Measurements from ENCODE around the gene LIMA1.
"Not testable (repeated sequence)": the region's sequence is repeated elsewhere in the genome, so short reads cannot be mapped to it uniquely, and the experiment has no call there.

The LIMA1 gene

DNA sequence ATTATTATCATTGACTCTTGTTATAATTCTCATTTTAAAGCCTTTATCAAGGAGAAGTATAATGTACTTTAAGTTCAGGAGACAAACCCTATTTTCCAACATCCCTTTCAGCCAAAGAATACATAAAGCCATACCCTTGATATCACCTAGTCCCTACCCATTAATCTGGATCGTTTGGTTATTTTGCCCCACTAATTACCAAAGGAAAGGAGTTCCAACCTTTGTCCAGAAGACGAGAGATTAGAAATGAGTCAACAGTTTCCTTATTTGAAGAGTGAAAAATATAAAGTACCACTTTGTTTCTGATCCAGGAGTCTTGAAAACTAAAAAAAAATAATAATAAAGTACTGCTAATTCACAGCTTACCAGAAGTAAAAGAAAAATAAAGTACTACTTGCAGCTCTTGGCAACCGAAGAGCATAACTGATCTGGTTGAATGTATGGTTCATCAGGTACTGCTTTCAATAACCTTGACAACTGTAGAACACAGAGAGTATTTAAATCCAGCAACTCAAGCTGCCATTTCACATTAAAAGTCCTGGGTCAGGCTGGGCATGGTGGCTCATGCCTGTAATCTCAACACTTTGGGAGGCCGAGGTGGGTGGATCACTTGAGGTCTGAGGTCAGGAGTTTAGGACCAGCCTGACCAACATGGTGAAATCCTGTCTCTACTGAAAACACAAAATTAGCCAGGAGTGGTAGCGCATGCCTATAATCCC is 33.7 kb downstream of the LIMA1 start:
- DNase-seq (no peak), ATAC-seq (replicated peaks) (no peak)
- Mint-ChIP-seq H3K4me1 (ENCODE audit: low read depth in 2 of 2) (peaks cover 2 to 3% of the 10 kb centered on the region in 2 donors), H3K4me3 (no peak overlapping the region), H3K36me3 (ENCODE audit: insufficient read depth) (peaks cover 1% of the 10 kb centered on the region), H3K27me3 (peaks cover 0 to 6% of the 10 kb centered on the region in 2 donors), H3K9me3 (no peaks in the 10 kb centered on the region), H3K27ac (no peak overlapping the region)

GRCh38 chr12:50248883-50249282 is 34.4 kb downstream of the LIMA1 start:
- Mint-ChIP-seq H3K4me1 (ENCODE audit: low read depth in 2 of 2) (peaks cover 2 to 3% of the 10 kb centered on the region in 2 donors), H3K9me3 (no peaks in the 10 kb centered on the region), H3K4me3 (no peak overlapping the region), H3K27me3 (peaks cover 0 to 9% of the 10 kb centered on the region in 2 donors), H3K36me3 (ENCODE audit: insufficient read depth) (peaks cover 3% of the 10 kb centered on the region), H3K27ac (no peak overlapping the region)
- no peak for DNase-seq
- ATAC-seq (replicated peaks): no peak

- no peak for ATAC-seq (replicated peaks)
- no peak for DNase-seq
- Mint-ChIP-seq H3K4me3 (no peak overlapping the region), H3K27ac (no peak overlapping the region), H3K36me3 (ENCODE audit: insufficient read depth) (peaks cover 3% of the 10 kb centered on the region), H3K4me1 (ENCODE audit: low read depth in 2 of 2) (peaks cover 2 to 3% of the 10 kb centered on the region in 2 donors), H3K27me3 (peaks cover 0 to 9% of the 10 kb centered on the region in 2 donors), H3K9me3 (no peaks in the 10 kb centered on the region)
These were observed 34.9 kb downstream of the LIMA1 start for GRCh38 chr12:50248411-50248810.

DNA sequence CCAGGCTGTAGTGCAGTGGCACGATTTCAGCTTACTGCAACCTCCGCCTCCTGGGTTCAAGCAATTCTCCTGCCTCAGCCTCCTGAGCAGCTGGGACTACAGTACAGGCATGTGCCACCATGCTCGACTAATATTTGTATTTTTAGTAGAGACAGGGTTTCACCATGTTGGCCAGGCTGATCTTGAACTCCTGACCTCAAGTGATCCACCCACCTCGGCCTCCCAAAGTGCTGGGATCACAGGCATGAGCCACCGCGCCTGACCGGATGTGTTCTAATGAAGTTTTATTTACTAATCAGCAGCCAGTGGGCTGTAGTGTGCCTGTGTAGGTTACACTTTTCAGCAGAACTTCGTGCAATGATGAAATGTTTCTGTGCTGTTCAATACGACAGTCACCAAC is 35.7 kb downstream of the LIMA1 start:
- not testable (repeated sequence) for H3K36me3 Mint-ChIP-seq (ENCODE audit: insufficient read depth); H3K4me1 Mint-ChIP-seq (ENCODE audit: low read depth in 2 of 2); H3K4me3 Mint-ChIP-seq; H3K27me3 Mint-ChIP-seq; ATAC-seq (replicated peaks); DNase-seq; H3K9me3 Mint-ChIP-seq
- H3K27ac Mint-ChIP-seq: peak overlapping the region in 1 of 2 donors; percentile 26

GRCh38 chr12:50246873-50247612 is 36.3 kb downstream of the LIMA1 start:
- Mint-ChIP-seq H3K27me3 (peaks cover 0 to 9% of the 10 kb centered on the region in 2 donors), H3K27ac (peak overlapping the region in 1 of 2 donors; percentile 26), H3K4me3 (no peak overlapping the region), H3K4me1 (ENCODE audit: low read depth in 2 of 2) (peaks cover 2 to 3% of the 10 kb centered on the region in 2 donors), H3K36me3 (ENCODE audit: insufficient read depth) (peaks cover 3% of the 10 kb centered on the region), H3K9me3 (no peaks in the 10 kb centered on the region)
- ATAC-seq (replicated peaks) (peak; percentile 51), DNase-seq (no peak)

- H3K36me3 Mint-ChIP-seq (ENCODE audit: insufficient read depth): peaks cover 3% of the 10 kb centered on the region
- H3K4me1 Mint-ChIP-seq (ENCODE audit: low read depth in 2 of 2): peaks cover 0 to 2% of the 10 kb centered on the region in 2 donors
- no peak overlapping the region for H3K27ac Mint-ChIP-seq
- ATAC-seq (replicated peaks) (no peak), DNase-seq (no peak)
- peaks cover 0 to 9% of the 10 kb centered on the region in 2 donors for H3K27me3 Mint-ChIP-seq
- no peaks in the 10 kb centered on the region for H3K9me3 Mint-ChIP-seq
- H3K4me3 Mint-ChIP-seq: no peak overlapping the region
These were observed 37.0 kb downstream of the LIMA1 start for GRCh38 chr12:50246197-50246865.

DNA sequence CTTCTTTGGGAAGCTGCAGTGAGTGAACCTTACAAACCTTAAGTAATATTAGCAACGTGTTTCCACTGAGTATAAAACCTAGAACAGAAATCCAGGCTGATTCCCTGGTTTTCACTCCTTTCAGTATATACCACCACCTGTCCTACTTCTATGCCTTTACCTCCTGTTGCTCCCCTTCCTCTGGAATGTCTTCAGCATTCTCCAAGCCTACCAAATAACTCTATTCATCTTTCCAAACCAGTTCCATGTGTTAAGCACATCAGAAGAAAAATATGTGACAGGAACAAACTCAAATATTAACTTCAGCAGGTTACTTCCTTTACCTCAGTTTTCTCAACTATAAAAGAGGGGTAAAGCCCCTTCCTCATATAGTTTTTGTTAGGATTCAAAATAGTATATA is 39.8 kb downstream of the LIMA1 start:
- peaks cover 5% of the 10 kb centered on the region for H3K36me3 Mint-ChIP-seq (ENCODE audit: insufficient read depth)
- H3K9me3 Mint-ChIP-seq: no peaks in the 10 kb centered on the region
- H3K27ac Mint-ChIP-seq: no peak overlapping the region
- ATAC-seq (replicated peaks) (no peak), DNase-seq (no peak)
- H3K4me3 Mint-ChIP-seq: no peak overlapping the region
- H3K4me1 Mint-ChIP-seq (ENCODE audit: low read depth in 2 of 2): peaks cover 0 to 2% of the 10 kb centered on the region in 2 donors
- H3K27me3 Mint-ChIP-seq: peaks cover 0 to 9% of the 10 kb centered on the region in 2 donors

- no peak overlapping the region for H3K27ac Mint-ChIP-seq
- no peaks in the 10 kb centered on the region for H3K9me3 Mint-ChIP-seq
- DNase-seq: no peak
- ATAC-seq (replicated peaks): no peak
- peaks cover 5% of the 10 kb centered on the region for H3K36me3 Mint-ChIP-seq (ENCODE audit: insufficient read depth)
- no peak overlapping the region for H3K4me3 Mint-ChIP-seq
- H3K4me1 Mint-ChIP-seq (ENCODE audit: low read depth in 2 of 2): peaks cover 0 to 2% of the 10 kb centered on the region in 2 donors
- H3K27me3 Mint-ChIP-seq: peaks cover 0 to 9% of the 10 kb centered on the region in 2 donors
These were observed 40.5 kb downstream of the LIMA1 start for GRCh38 chr12:50242751-50243191.

GRCh38 chr12:50241178-50241577 is 42.1 kb downstream of the LIMA1 start:
- Mint-ChIP-seq H3K9me3 (no peaks in the 10 kb centered on the region), H3K27ac (no peak overlapping the region), H3K4me3 (no peak overlapping the region), H3K27me3 (peaks cover 0 to 9% of the 10 kb centered on the region in 2 donors), H3K36me3 (ENCODE audit: insufficient read depth) (peaks cover 5% of the 10 kb centered on the region), H3K4me1 (ENCODE audit: low read depth in 2 of 2) (no peaks in the 10 kb centered on the region)
- ATAC-seq (replicated peaks) (no peak), DNase-seq (no peak)

- Mint-ChIP-seq H3K27me3 (peaks cover 0 to 9% of the 10 kb centered on the region in 2 donors), H3K4me1 (ENCODE audit: low read depth in 2 of 2) (no peaks in the 10 kb centered on the region), H3K27ac (no peak overlapping the region), H3K36me3 (ENCODE audit: insufficient read depth) (peaks cover 5% of the 10 kb centered on the region), H3K4me3 (no peak overlapping the region), H3K9me3 (no peaks in the 10 kb centered on the region)
- ATAC-seq (replicated peaks) (no peak), DNase-seq (no peak)
These were observed 42.6 kb downstream of the LIMA1 start for GRCh38 chr12:50240792-50241114.

DNA sequence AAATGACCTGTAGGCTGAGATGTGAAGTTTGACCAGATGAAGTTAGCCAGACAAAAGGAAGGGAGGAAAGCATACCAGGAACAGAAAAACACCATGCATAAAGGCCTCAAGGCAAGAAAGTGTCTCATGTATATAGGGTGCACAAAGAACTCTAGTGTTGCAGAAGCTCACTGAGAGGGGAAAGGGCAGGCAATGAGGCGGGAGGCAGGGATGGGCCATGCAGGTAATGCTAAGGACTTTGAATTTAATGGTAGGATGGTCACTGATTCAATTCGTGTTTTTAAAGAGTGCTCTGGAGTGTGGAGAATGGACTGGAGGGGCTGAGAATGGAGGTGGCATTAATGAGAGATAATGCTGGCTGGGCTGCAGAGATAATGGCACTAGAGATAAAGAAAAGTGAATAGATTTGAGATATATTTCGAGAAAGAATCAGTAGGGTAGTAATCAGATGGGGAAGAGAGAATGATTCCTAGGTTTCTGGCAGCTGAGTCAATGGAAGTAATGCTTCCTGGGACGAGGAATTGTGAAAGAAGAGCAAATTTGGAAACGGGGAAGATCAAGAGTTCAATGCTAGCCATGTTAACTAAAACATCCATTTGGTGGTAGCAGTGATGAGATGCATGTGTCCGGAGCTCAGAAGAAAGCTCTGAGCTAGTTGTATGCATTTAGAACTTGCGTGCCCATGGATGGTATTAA is 43.1 kb downstream of the LIMA1 start:
- DNase-seq (no peak), ATAC-seq (replicated peaks) (no peak)
- H3K27me3 Mint-ChIP-seq: peaks cover 0 to 9% of the 10 kb centered on the region in 2 donors
- no peaks in the 10 kb centered on the region for H3K4me1 Mint-ChIP-seq (ENCODE audit: low read depth in 2 of 2)
- no peak overlapping the region for H3K4me3 Mint-ChIP-seq
- H3K9me3 Mint-ChIP-seq: no peaks in the 10 kb centered on the region
- no peak overlapping the region for H3K27ac Mint-ChIP-seq
- H3K36me3 Mint-ChIP-seq (ENCODE audit: insufficient read depth): peaks cover 5% of the 10 kb centered on the region

- no peak for ATAC-seq (replicated peaks)
- no peaks in the 10 kb centered on the region for H3K9me3 Mint-ChIP-seq
- DNase-seq: no peak
- no peak overlapping the region for H3K27ac Mint-ChIP-seq
- no peaks in the 10 kb centered on the region for H3K4me1 Mint-ChIP-seq (ENCODE audit: low read depth in 2 of 2)
- peaks cover 2% of the 10 kb centered on the region for H3K36me3 Mint-ChIP-seq (ENCODE audit: insufficient read depth)
- peaks cover 0 to under 1% of the 10 kb centered on the region in 2 donors for H3K27me3 Mint-ChIP-seq
- H3K4me3 Mint-ChIP-seq: no peak overlapping the region
These were observed 43.9 kb downstream of the LIMA1 start for GRCh38 chr12:50239355-50239891.

- H3K27ac Mint-ChIP-seq: no peak overlapping the region
- ATAC-seq (replicated peaks): no peak
- H3K9me3 Mint-ChIP-seq: no peaks in the 10 kb centered on the region
- no peak for DNase-seq
- H3K4me1 Mint-ChIP-seq (ENCODE audit: low read depth in 2 of 2): no peaks in the 10 kb centered on the region
- H3K36me3 Mint-ChIP-seq (ENCODE audit: insufficient read depth): peaks cover 2% of the 10 kb centered on the region
- no peaks in the 10 kb centered on the region for H3K27me3 Mint-ChIP-seq
- no peak overlapping the region for H3K4me3 Mint-ChIP-seq
These were observed 49.0 kb downstream of the LIMA1 start for GRCh38 chr12:50234347-50234746.

All from effector memory CD8-positive, alpha-beta T cell (primary cell).